ENCODE data around the gene CDH22.

- TF ChIP-seq CTCF (IDR thresholded peaks at IDR 0.05; ENCODE audit: borderline replicate concordance, extremely low read depth, low read length, poor library complexity, severe bottlenecking) (no peak), EZH2 (IDR thresholded peaks at IDR 0.05; ENCODE audit: borderline replicate concordance, low read depth, low read length, severe bottlenecking) (no peak)
These were observed 109.1 kb downstream of the CDH22 start for GRCh38 chr20:46199198-46199597.

Measured in DND-41 (cell line).